ENCODE results near the gene DCT.
"Not testable (repeated sequence)": the region's sequence is repeated elsewhere in the genome, so short reads cannot be mapped to it uniquely, and the experiment has no call there.

DCT gene

GRCh38 chr13:94479616-94480015 lies at the start of gene DCT:
DCT (minus strand) TSS chr13:94479682; CDS start chr13:94479255, 427 bp downstream.
- DNase-seq = no peak

GRCh38 chr13:94526956-94527355 lies 47.5 kb upstream of the DCT start:
- not testable (repeated sequence) for DNase-seq

GRCh38 chr13:94525781-94526180 lies 46.3 kb upstream of the DCT start:
- DNase-seq = no peak

GRCh38 chr13:94524407-94524806 lies 44.9 kb upstream of the DCT start:
- no peak for DNase-seq

GRCh38 chr13:94520001-94520400 lies 40.5 kb upstream of the DCT start:
- no peak for DNase-seq

- no peak for DNase-seq
Observed at GRCh38 chr13:94516456-94516855, 37.0 kb upstream of the DCT start.

- DNase-seq = no peak
Observed at GRCh38 chr13:94515911-94516310, 36.4 kb upstream of the DCT start.

GRCh38 chr13:94515374-94515773 lies 35.9 kb upstream of the DCT start:
- no peak for DNase-seq

- no peak for DNase-seq
Observed at GRCh38 chr13:94513026-94513425, 33.5 kb upstream of the DCT start.

- DNase-seq = no peak
Observed at GRCh38 chr13:94505730-94506129, 26.2 kb upstream of the DCT start.

- no peak for DNase-seq
Observed at GRCh38 chr13:94503851-94504250, 24.4 kb upstream of the DCT start.

GRCh38 chr13:94498831-94499230 lies 19.3 kb upstream of the DCT start:
- DNase-seq = not testable (repeated sequence)

GRCh38 chr13:94495806-94496205 lies 16.3 kb upstream of the DCT start:
- no peak for DNase-seq

GRCh38 chr13:94494026-94494425 lies 14.5 kb upstream of the DCT start:
- DNase-seq = no peak

- no peak for DNase-seq
Observed at GRCh38 chr13:94487043-94487442, 7.6 kb upstream of the DCT start.

- DNase-seq = no peak
Observed at GRCh38 chr13:94483970-94484369, 4.5 kb upstream of the DCT start.

GRCh38 chr13:94481941-94482340 lies 2.5 kb upstream of the DCT start:
- no peak for DNase-seq

GRCh38 chr13:94480672-94481145 lies 1.2 kb upstream of the DCT start:
- DNase-seq = no peak

- no peak for DNase-seq
Observed at GRCh38 chr13:94478913-94479312, 569 bp downstream of the DCT start.

GRCh38 chr13:94470126-94470525 lies 9.4 kb downstream of the DCT start:
- no peak for DNase-seq

GRCh38 chr13:94464771-94465170 lies 14.7 kb downstream of the DCT start:
- DNase-seq = peak; percentile 21 to 37

GRCh38 chr13:94462670-94463069 lies 16.8 kb downstream of the DCT start:
- DNase-seq = no peak

- no peak for DNase-seq
Observed at GRCh38 chr13:94459116-94459515, 20.4 kb downstream of the DCT start.

- DNase-seq = no peak
Observed at GRCh38 chr13:94455414-94455813, 24.1 kb downstream of the DCT start.

- DNase-seq = peak in 1 of 2 donors; percentile 15
Observed at GRCh38 chr13:94454906-94455305, 24.6 kb downstream of the DCT start.

- no peak for DNase-seq
Observed at GRCh38 chr13:94454334-94454733, 25.1 kb downstream of the DCT start.

Measured in stimulated activated CD4-positive, alpha-beta T cell treated with anti-CD3 and anti-CD28 coated beads, Interleukin-2, amount 100 ng/mL, for 24 hours (primary cell).